A549 (cell line): Measurements from ENCODE around the gene ZNF536. TPM values are rescaled to one million over a fixed set of nuclear protein-coding genes. Genes with fewer than 3 reads are reported as not detected.
"Not testable (repeated sequence)": the region's sequence is repeated elsewhere in the genome, so short reads cannot be mapped to it uniquely, and the experiment has no call there.

ENCODE experiments used
- ATAC-seq, 2 experiments: fragments of 200-7000 bp in 1 of 2; fragments of >200 bp in 1 of 2; cut with Nextera tagmentation in 1 of 2; cut with Tn5 transposase in 1 of 2; 3 replicates each; pipeline versions ENCODE4 v1.8.0 to v1.9.1; 2018 to 2020; ENCODE audit warnings: mild to moderate bottlenecking in 1 of 2, moderate library complexity in 1 of 2
- CTCF ChIA-PET: fragments of 300-600 bp; sonication (Branson Sonifier 250); formaldehyde crosslinking; extraction: SDS; loops from one replicate; lab custom pipeline; 2021; ENCODE audit warnings: antibody characterized with exemption, inconsistent platforms; lab: Yijun Ruan, JAX
- POLR2A ChIA-PET: fragments of 350-600 bp; formaldehyde crosslinking; extraction: SDS; loops from one replicate; lab custom pipeline; 2021; ENCODE audit warnings: antibody characterized with exemption, inconsistent platforms; lab: Yijun Ruan, JAX
- DNase-seq, 2 experiments: peaks; one replicate each; pipeline versions ENCODE4 v3.0.0 to v3.0.0-alpha.2; 2011 to 2016; ENCODE audit warnings: low read depth in 1 of 2, low spot score in 1 of 2
- FAIRE-seq: peaks from 2 replicates; lab custom pipeline; 2011; peaks lifted over from hg19 to GRCh38; lab: Jason Lieb, UNC
- H3K27ac ChIP-seq, 2 experiments: fragments of >200 bp; sonication (Bioruptor Twin); formaldehyde crosslinking; 3 replicates each; pipeline ENCODE4 v1.5.1; 2016 to 2017
- H3K4me1 ChIP-seq: fragments of >200 bp; sonication (Bioruptor Twin); formaldehyde crosslinking; 3 replicates; pipeline ENCODE4 v1.6.1; 2016
- H3K4me2 ChIP-seq: fragments of >200 bp; sonication (Bioruptor Twin); formaldehyde crosslinking; 3 replicates; pipeline ENCODE4 v1.6.1; 2016
- H3K4me3 ChIP-seq: fragments of >200 bp; sonication (Bioruptor Twin); formaldehyde crosslinking; 3 replicates; pipeline ENCODE4 v1.5.1; 2016
- H3K9me3 ChIP-seq: fragments of >200 bp; sonication (Bioruptor Twin); formaldehyde crosslinking; 3 replicates; pipeline ENCODE4 v1.6.1; 2016
- CBX8 ChIP-seq: fragments of 200-600 bp; sonication (generic); IDR thresholded peaks from 2 replicates; pipeline ENCODE4 v1.6.1; 2016
- CTCF ChIP-seq: fragments of >200 bp; sonication (Bioruptor Twin); formaldehyde crosslinking; IDR thresholded peaks from 3 replicates; pipeline ENCODE4 v1.5.1; 2016
- E2F6 ChIP-seq: IDR thresholded peaks from 2 replicates; pipeline ENCODE4 v1.6.1; 2012; ENCODE audit warnings: low read depth, borderline replicate concordance
- EHMT2 ChIP-seq: fragments of 200-600 bp; sonication (generic); IDR thresholded peaks from 2 replicates; pipeline ENCODE4 v1.6.1; 2016; ENCODE audit warnings: antibody characterized with exemption, low read depth, mild to moderate bottlenecking, moderate library complexity
- FOSL2 ChIP-seq, 2 experiments: fragments of 450-650 bp in 1 of 2; fragments of >200 bp in 1 of 2; sonication (Bioruptor Twin) in 1 of 2; formaldehyde crosslinking; IDR thresholded peaks; 2 replicates each; pipeline versions ENCODE4 v1.5.0 to v1.6.1; 2016 to 2020; ENCODE audit warnings: mild to moderate bottlenecking in 1 of 2, moderate library complexity in 1 of 2
- HDAC2 ChIP-seq: fragments of 200-600 bp; sonication (generic); IDR thresholded peaks from 2 replicates; pipeline ENCODE4 v1.6.1; 2016
- HOXA7 ChIP-seq: fragments of 250-450 bp; sonication (Bioruptor Pico); IDR thresholded peaks from 2 replicates; pipeline ENCODE4 v1.5.0; 2020; ENCODE audit warnings: mild to moderate bottlenecking, moderate library complexity
- HOXB13 ChIP-seq: fragments of 250-450 bp; sonication (Bioruptor Pico); IDR thresholded peaks from 2 replicates; pipeline ENCODE4 v1.5.0; 2020; ENCODE audit warnings: low read depth, mild to moderate bottlenecking, moderate library complexity
- MAFK ChIP-seq: fragments of 450-650 bp; IDR thresholded peaks from 2 replicates; pipeline ENCODE4 v1.6.1; 2014; ENCODE audit not compliant: partially characterized antibody
- MAX ChIP-seq: IDR thresholded peaks from 2 replicates; pipeline ENCODE4 v1.6.1; 2012
- NFE2L2 ChIP-seq: fragments of 150-350 bp; conservative IDR thresholded peaks from 2 replicates; pipeline ENCODE4 v1.6.1; 2014; ENCODE audit warnings: low read length
- NR3C1 ChIP-seq: fragments of >200 bp; sonication (Bioruptor Twin); formaldehyde crosslinking; IDR thresholded peaks from 3 replicates; pipeline ENCODE4 v1.6.1; 2017
- POLR2A ChIP-seq: IDR thresholded peaks from 2 replicates; pipeline ENCODE4 v1.6.1; 2012; ENCODE audit warnings: mild to moderate bottlenecking, low read length
- POLR2AphosphoS2 ChIP-seq: conservative IDR thresholded peaks from 2 replicates; pipeline ENCODE4 v1.6.1; 2012; ENCODE audit warnings: low read length, improper control_type of control experiment, inconsistent platforms
- RNF2 ChIP-seq: fragments of 200-600 bp; sonication (generic); IDR thresholded peaks from 2 replicates; pipeline ENCODE4 v1.6.1; 2016; ENCODE audit warnings: low read depth, mild to moderate bottlenecking, antibody characterized with exemption, moderate library complexity, borderline replicate concordance
- SMC3 ChIP-seq: fragments of >200 bp; sonication (Bioruptor Twin); formaldehyde crosslinking; IDR thresholded peaks from 3 replicates; pipeline ENCODE4 v1.6.1; 2018; ENCODE audit warnings: inconsistent platforms
- TFCP2L1 ChIP-seq: fragments of 250-450 bp; sonication (Bioruptor Pico); IDR thresholded peaks from 2 replicates; pipeline ENCODE4 v1.5.0; 2021; ENCODE audit warnings: mild to moderate bottlenecking
- TP53 ChIP-seq: fragments of 250-450 bp; sonication (Bioruptor Pico); IDR thresholded peaks from 2 replicates; pipeline ENCODE4 v1.5.0; 2021; ENCODE audit warnings: mild to moderate bottlenecking, moderate library complexity
- WGBS: methylation state at CpG from one replicate; pipeline ENCODE4 v1.1.6; 2017; ENCODE audit errors: missing lambda C conversion rate; 5-methylcytosine and 5-hydroxymethylcytosine counted together
- polyA plus RNA-seq, 4 experiments: library from polyadenylated mRNA; depleted of rRNA in 3 of 4; stranded (reverse); fragments of >200 nt; fragmentation: RNase III in 1 of 4; extraction: RNeasy Plus Mini Kit Qiagen cat#74134 plus additional on column Dnase treatment in 1 of 4; gene quantifications; 2 replicates in 3 of 4; 3 replicates in 1 of 4; pipeline ENCODE4 v1.2.3, GENCODE V29; 2011 to 2017

ZNF536 gene
- polyA plus RNA-seq, 2 of the 4 experiments (the other 2 are of a cell fraction): not detected

- no peak overlapping the region for H3K4me2 ChIP-seq
- POLR2A ChIA-PET: no interaction called here
- FAIRE-seq: no peak
- WGBS: 57% methylated on average over 29 of the region's 29 CpGs
- H3K4me3 ChIP-seq: no peak overlapping the region
- peaks cover 2% of the 10 kb centered on the region; the same call in 2 of the 3 replicates for H3K9me3 ChIP-seq
- CTCF ChIA-PET: interaction anchor here (1.6 kb wide), 1 partner anchor 14 kb away, joined by 4 read pairs; no protein-coding TSS in a partner anchor
- DNase-seq: no peak
- H3K4me1 ChIP-seq: no peaks in the 10 kb centered on the region
- H3K27ac ChIP-seq: no peak overlapping the region
- ATAC-seq: no peak
- TF ChIP-seq TP53 (CRISPR knock-in tag) (no peak), POLR2A (no peak), HDAC2 (no peak), MAFK (no peak), CBX8 (no peak), HOXB13 (CRISPR knock-in tag) (no peak), NFE2L2 (no peak), NR3C1 (no peak), POLR2AphosphoS2 (no peak)
Observed at GRCh38 chr19:30445385-30445784, 73.2 kb downstream of the ZNF536 start.

- not testable (repeated sequence) for ATAC-seq, FAIRE-seq
Observed at GRCh38 chr19:30446120-30446519, 73.9 kb downstream of the ZNF536 start.

GRCh38 chr19:30446850-30447552, 74.8 kb downstream of the ZNF536 start:
- ChIA-PET CTCF (no interaction called here), POLR2A (no interaction called here)
- H3K4me2 ChIP-seq: no peak overlapping the region
- no peak overlapping the region for H3K27ac ChIP-seq
- WGBS: 8% methylated on average over 10 of the region's 10 CpGs
- H3K4me1 ChIP-seq: no peaks in the 10 kb centered on the region
- H3K9me3 ChIP-seq: no peaks in the 10 kb centered on the region; the same call in 2 of the 3 replicates
- TF ChIP-seq EHMT2: no peak
- TF ChIP-seq SMC3: no peak
- no peak for TF ChIP-seq TP53 (CRISPR knock-in tag)
- TF ChIP-seq HOXA7 (CRISPR knock-in tag): no peak
- TF ChIP-seq FOSL2 (IDR thresholded peaks at IDR 0.05): no peak
- no peak for TF ChIP-seq FOSL2 (CRISPR knock-in tag; IDR thresholded peaks at IDR 0.05)
- no peak for TF ChIP-seq E2F6
- TF ChIP-seq MAX: no peak
- no peak for TF ChIP-seq TFCP2L1 (CRISPR knock-in tag)
- TF ChIP-seq RNF2: no peak
- TF ChIP-seq, all 56 proteins: peak for 0
- no peak overlapping the region for H3K4me3 ChIP-seq
- ATAC-seq (no peak; a peak in 1 of 6 replicates), DNase-seq (no peak), FAIRE-seq (peak; percentile 96)

More at GRCh38 chr19:30446120-30446519, 73.9 kb downstream of the ZNF536 start:
- H3K4me3 ChIP-seq, H3K4me2 ChIP-seq, H3K9me3 ChIP-seq, DNase-seq, H3K27ac ChIP-seq, CTCF ChIA-PET, H3K4me1 ChIP-seq, POLR2A ChIA-PET: not testable (repeated sequence)
- WGBS: 44% methylated on average over 9 of the region's 9 CpGs

GRCh38 chr19:30447553-30447870, 75.3 kb downstream of the ZNF536 start:
- DNase-seq (no peak), FAIRE-seq (no peak), ATAC-seq (no peak)
- CTCF ChIA-PET: no interaction called here
- no peak for TF ChIP-seq CTCF
- H3K4me1 ChIP-seq: no peaks in the 10 kb centered on the region
- no peaks in the 10 kb centered on the region; the same call in 2 of the 3 replicates for H3K9me3 ChIP-seq
- H3K4me3 ChIP-seq: no peak overlapping the region
- POLR2A ChIA-PET: no interaction called here
- 2% methylated on average over 4 of the region's 4 CpGs for whole genome bisulfite sequencing
- H3K4me2 ChIP-seq: no peak overlapping the region
- no peak overlapping the region for H3K27ac ChIP-seq
